Bronchial epithelial cell (primary cell): ENCODE results near the gene DMD. TPM values are rescaled to one million over a fixed set of nuclear protein-coding genes. Genes with fewer than 3 reads are reported as not detected.

Experiments used
- DNase-seq: peaks from one replicate; pipeline ENCODE4 v3.0.0-alpha.2; 2010; ENCODE audit warnings: low read depth
- FAIRE-seq: peaks from 2 replicates; lab custom pipeline; 2011; peaks lifted over from hg19 to GRCh38; lab: Jason Lieb, UNC
- H3K27me3 ChIP-seq: 2 replicates; pipeline ENCODE4 v1.5.1; 2011; ENCODE audit warnings: low read length; ENCODE audit not compliant: control insufficient read depth, insufficient read depth
- H3K36me3 ChIP-seq: 2 replicates; pipeline ENCODE4 v1.5.1; 2011; ENCODE audit warnings: low read length; ENCODE audit not compliant: control insufficient read depth, insufficient read depth
- H3K4me3 ChIP-seq: 2 replicates; pipeline ENCODE4 v1.5.1; 2011; ENCODE audit warnings: mild to moderate bottlenecking, low read depth, low read length, control low read depth
- CTCF ChIP-seq: IDR thresholded peaks from 2 replicates; pipeline ENCODE4 v1.5.1; 2011; ENCODE audit warnings: mild to moderate bottlenecking, moderate library complexity, low read length, control low read depth, inconsistent platforms; ENCODE audit not compliant: insufficient read depth, severe bottlenecking
- total RNA-seq: library from RNA; depleted of rRNA; stranded (reverse); fragments of >200 nt; gene quantifications from 2 replicates; pipeline ENCODE4 v1.2.1, GENCODE V29; 2014

The DMD gene
- total RNA-seq, 1 donor from 2014 or later: 4.5 TPM

- no peak for TF ChIP-seq CTCF
- no peak for FAIRE-seq
- no peak overlapping the region for H3K4me3 ChIP-seq
- DNase-seq: no peak
- H3K36me3 ChIP-seq: no peaks in the 10 kb centered on the region
- no peaks in the 10 kb centered on the region for H3K27me3 ChIP-seq
Measured at GRCh38 chrX:32933548-32933947, 277.8 kb downstream of the DMD start.

GRCh38 chrX:32929040-32929439, 282.3 kb downstream of the DMD start:
- no peak for FAIRE-seq
- no peak overlapping the region for H3K4me3 ChIP-seq
- H3K27me3 ChIP-seq: no peaks in the 10 kb centered on the region
- no peak for DNase-seq
- no peak for TF ChIP-seq CTCF
- H3K36me3 ChIP-seq: no peaks in the 10 kb centered on the region

GRCh38 chrX:32896088-32896487, 315.3 kb downstream of the DMD start:
- DNase-seq: no peak
- Histone ChIP-seq H3K27me3 (no peaks in the 10 kb centered on the region), H3K4me3 (no peak overlapping the region), H3K36me3 (no peaks in the 10 kb centered on the region)
- no peak for TF ChIP-seq CTCF
- no peak for FAIRE-seq

GRCh38 chrX:32894679-32895078, 316.7 kb downstream of the DMD start:
- DNase-seq (peak; percentile 56), FAIRE-seq (peak; percentile 66)
- TF ChIP-seq CTCF: no peak

GRCh38 chrX:32893751-32894150, 317.6 kb downstream of the DMD start:
- FAIRE-seq (no peak), DNase-seq (peak; percentile 56)
- Histone ChIP-seq H3K36me3 (no peaks in the 10 kb centered on the region), H3K27me3 (no peaks in the 10 kb centered on the region), H3K4me3 (no peak overlapping the region)
- TF ChIP-seq CTCF: no peak

More at GRCh38 chrX:32894679-32895078, 316.7 kb downstream of the DMD start:
- Histone ChIP-seq H3K36me3 (no peaks in the 10 kb centered on the region), H3K27me3 (no peaks in the 10 kb centered on the region), H3K4me3 (no peak overlapping the region)

GRCh38 chrX:32877592-32877991, 333.8 kb downstream of the DMD start:
- Histone ChIP-seq H3K36me3 (no peaks in the 10 kb centered on the region), H3K4me3 (no peak overlapping the region), H3K27me3 (no peaks in the 10 kb centered on the region)
- FAIRE-seq (peak; percentile 76), DNase-seq (peak; percentile 95)
- TF ChIP-seq CTCF: no peak
